Peyer's patch (tissue), 4 donors: Measurements from ENCODE around the gene ERMP1.

Source experiments
- POLR2A ChIP-seq, 2 donors: fragments of 450-650 bp; IDR thresholded peaks; one replicate each; pipeline ENCODE4 v1.5.1; 2017; ENCODE audit warnings: antibody characterized with exemption in 2 of 2, mild to moderate bottlenecking in 2 of 2, moderate library complexity in 2 of 2
- TF ChIP-seq, protein P1 (sequence below), 6 experiments: fragments of 450-650 bp in 4 of 6; fragments of 200-600 bp in 2 of 6; sonication (generic) in 1 of 6; IDR thresholded peaks; one replicate each; pipeline ENCODE4 v1.5.1; 2017 to 2019; ENCODE audit warnings: antibody characterized with exemption in 6 of 6, mild to moderate bottlenecking in 3 of 6, moderate library complexity in 1 of 6

DNA sequence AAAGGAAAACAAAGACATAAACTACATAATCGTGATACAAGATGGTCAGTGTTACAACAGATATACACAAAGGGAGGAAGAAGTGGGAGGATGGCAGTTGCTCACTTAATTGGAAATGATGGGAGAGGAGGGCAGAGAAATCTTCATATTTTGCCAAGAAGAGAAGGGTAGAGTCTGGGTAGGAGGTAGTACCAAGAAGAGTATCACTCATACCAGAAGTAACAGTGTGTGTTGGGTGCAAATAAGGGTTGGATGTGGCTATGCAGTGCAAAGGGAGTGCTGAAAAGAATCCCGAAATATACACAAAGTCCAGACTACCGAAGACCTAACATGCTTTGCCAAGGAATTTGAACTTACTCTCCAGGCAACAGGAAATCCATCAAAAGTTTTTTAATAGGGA is 41.0 kb downstream of the ERMP1 start:
- no peak for TF ChIP-seq POLR2A (IDR thresholded peaks at IDR 0.05)
- TF ChIP-seq, protein P1, sequence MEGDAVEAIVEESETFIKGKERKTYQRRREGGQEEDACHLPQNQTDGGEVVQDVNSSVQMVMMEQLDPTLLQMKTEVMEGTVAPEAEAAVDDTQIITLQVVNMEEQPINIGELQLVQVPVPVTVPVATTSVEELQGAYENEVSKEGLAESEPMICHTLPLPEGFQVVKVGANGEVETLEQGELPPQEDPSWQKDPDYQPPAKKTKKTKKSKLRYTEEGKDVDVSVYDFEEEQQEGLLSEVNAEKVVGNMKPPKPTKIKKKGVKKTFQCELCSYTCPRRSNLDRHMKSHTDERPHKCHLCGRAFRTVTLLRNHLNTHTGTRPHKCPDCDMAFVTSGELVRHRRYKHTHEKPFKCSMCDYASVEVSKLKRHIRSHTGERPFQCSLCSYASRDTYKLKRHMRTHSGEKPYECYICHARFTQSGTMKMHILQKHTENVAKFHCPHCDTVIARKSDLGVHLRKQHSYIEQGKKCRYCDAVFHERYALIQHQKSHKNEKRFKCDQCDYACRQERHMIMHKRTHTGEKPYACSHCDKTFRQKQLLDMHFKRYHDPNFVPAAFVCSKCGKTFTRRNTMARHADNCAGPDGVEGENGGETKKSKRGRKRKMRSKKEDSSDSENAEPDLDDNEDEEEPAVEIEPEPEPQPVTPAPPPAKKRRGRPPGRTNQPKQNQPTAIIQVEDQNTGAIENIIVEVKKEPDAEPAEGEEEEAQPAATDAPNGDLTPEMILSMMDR (IDR thresholded peaks at IDR 0.05): no peak
